GM12878 (cell line): ENCODE data around the gene GTPBP1. TPM values are rescaled to one million over a fixed set of nuclear protein-coding genes. Genes with fewer than 3 reads are reported as not detected.

Source experiments
- HSF1 ChIP-seq: fragments of 150-350 bp; IDR thresholded peaks from 2 replicates; pipeline ENCODE4 v1.6.1; 2014; ENCODE audit warnings: mild to moderate bottlenecking, low read depth, low read length
- IKZF2 ChIP-seq, 2 experiments: fragments of 450-650 bp; IDR thresholded peaks; 2 replicates each; pipeline ENCODE4 v1.6.1; 2017; ENCODE audit warnings: mild to moderate bottlenecking in 2 of 2, moderate library complexity in 2 of 2
- KDM1A ChIP-seq: fragments of 200-600 bp; sonication (generic); IDR thresholded peaks from 2 replicates; pipeline ENCODE4 v1.6.1; 2016; ENCODE audit warnings: borderline replicate concordance
- MLLT1 ChIP-seq: fragments of 450-650 bp; IDR thresholded peaks from 2 replicates; pipeline ENCODE4 v1.6.1; 2016; ENCODE audit warnings: mild to moderate bottlenecking
- NBN ChIP-seq: fragments of 450-650 bp; IDR thresholded peaks from 2 replicates; pipeline ENCODE4 v1.6.1; 2016
- SKIL ChIP-seq: fragments of 450-650 bp; IDR thresholded peaks from 2 replicates; pipeline ENCODE4 v1.6.1; 2017; ENCODE audit warnings: mild to moderate bottlenecking, low read depth, inconsistent platforms; ENCODE audit not compliant: poor library complexity, severe bottlenecking
- TCF3 ChIP-seq: IDR thresholded peaks from 2 replicates; pipeline ENCODE4 v1.6.1; 2012; ENCODE audit warnings: low read depth, mild to moderate bottlenecking, low read length, borderline replicate concordance; ENCODE audit not compliant: insufficient read depth
- ZNF217 ChIP-seq: fragments of 450-650 bp; IDR thresholded peaks from 2 replicates; pipeline ENCODE4 v1.6.1; 2017; ENCODE audit warnings: antibody characterized with exemption, mild to moderate bottlenecking
- polyA plus RNA-seq, 11 experiments: library from polyadenylated mRNA; depleted of rRNA in 4 of 11; unstranded in 6 of 11; stranded (reverse) in 5 of 11; fragments of >200 nt; fragmentation: Nextera tagmentation in 4 of 11; fragmentation: Illumina TruSeq in 1 of 11; extraction: Ambion mirVana in 4 of 11; extraction: Trizol in 1 of 11; gene quantifications; 1 replicate in 1 of 11; 2 replicates in 10 of 11; pipeline versions ENCODE4 v1.2.1 to v1.2.3, GENCODE V29; 2011 to 2016; ENCODE audit warnings: inconsistent platforms in 2 of 11, missing spikeins in 2 of 11, low read depth in 1 of 11
- total RNA-seq, 4 experiments: library from RNA; depleted of rRNA in 3 of 4; stranded (reverse); fragments of >200 nt in 3 of 4; fragmentation: Illumina TruSeq in 1 of 4; extraction: Trizol in 1 of 4; gene quantifications; 2 replicates each; pipeline versions ENCODE4 v1.2.1 to v1.2.3, GENCODE V29; 2013 to 2021

The GTPBP1 gene
- total and polyA plus RNA-seq, 10 of the 15 experiments (the other 5 are each of a cell fraction or from before 2014, with no cell fraction given): 0.89 to 63.1 (median 34.2) TPM

GRCh38 chr22:38689651-38690050 lies 16.1 kb upstream of the GTPBP1 start (continued):
- no peak for TF ChIP-seq HSF1
- no peak for TF ChIP-seq SKIL
- TF ChIP-seq NBN: no peak
- no peak for TF ChIP-seq MLLT1
- TF ChIP-seq KDM1A: no peak
- no peak for TF ChIP-seq ZNF217
- no peak for TF ChIP-seq TCF3
- no peak for TF ChIP-seq IKZF2 (IDR thresholded peaks at IDR 0.05)
